Glutamatergic neuron (in vitro differentiated cells): Measurements from ENCODE around the gene SEC31B. TPM values are rescaled to one million over a fixed set of nuclear protein-coding genes. Genes with fewer than 3 reads are reported as not detected.

Experiments used
- DNase-seq: peaks from one replicate; pipeline ENCODE4 v3.0.0; 2022
- H3K27ac Mint-ChIP-seq: one replicate; pipeline ENCODE4 v1.8.0; 2020; ENCODE audit warnings: mild to moderate bottlenecking, mixed read lengths, inconsistent platforms; ENCODE audit not compliant: unreplicated experiment
- H3K27me3 Mint-ChIP-seq: one replicate; pipeline ENCODE4 v1.8.0; 2020; ENCODE audit warnings: mild to moderate bottlenecking, moderate library complexity, mixed read lengths, inconsistent platforms; ENCODE audit not compliant: unreplicated experiment
- H3K36me3 Mint-ChIP-seq: one replicate; pipeline ENCODE4 v1.8.0; 2020; ENCODE audit warnings: mild to moderate bottlenecking, mixed read lengths, inconsistent platforms; ENCODE audit not compliant: unreplicated experiment
- H3K4me1 Mint-ChIP-seq: one replicate; pipeline ENCODE4 v1.8.0; 2020; ENCODE audit warnings: mild to moderate bottlenecking, low read depth, mixed read lengths, inconsistent platforms; ENCODE audit not compliant: unreplicated experiment
- H3K4me3 Mint-ChIP-seq: one replicate; pipeline ENCODE4 v1.8.0; 2020; ENCODE audit warnings: mild to moderate bottlenecking, mixed read lengths, inconsistent platforms; ENCODE audit not compliant: unreplicated experiment
- H3K9me3 Mint-ChIP-seq: one replicate; pipeline ENCODE4 v1.8.0; 2020; ENCODE audit warnings: mild to moderate bottlenecking, moderate library complexity, mixed read lengths, inconsistent platforms; ENCODE audit not compliant: unreplicated experiment
- CTCF ChIP-seq: fragments of 200-600 bp; sonication (generic); IDR thresholded peaks from one replicate; pipeline ENCODE4 v1.5.0; 2021; ENCODE audit not compliant: partially characterized antibody, unreplicated experiment
- total RNA-seq: library from RNA; stranded (reverse); fragmentation: NEBNext Ultra II Directional; extraction: Animal tissue kit (Norgen Biotek cat#: 25700); gene quantifications from one replicate; pipeline ENCODE4 v1.2.1, GENCODE V29; 2021; ENCODE audit not compliant: unreplicated experiment

SEC31B gene
- total RNA-seq, 1 donor from 2014 or later = 22.3 TPM

GRCh38 chr10:100535715-100536353 is 16.2 kb upstream of the SEC31B start, which contains the start of gene HIF1AN:
HIF1AN (plus strand) TSS chr10:100535943; CDS start chr10:100535959, 16 bp downstream.
- Mint-ChIP-seq H3K36me3 (no peaks in the 10 kb centered on the region), H3K4me1 (peaks cover 12% of the 10 kb centered on the region), H3K4me3 (no peak within 1 kb of the TSS), H3K9me3 (no peaks in the 10 kb centered on the region), H3K27me3 (no peaks in the 10 kb centered on the region), H3K27ac (no peak within 1 kb of the TSS)
- TF ChIP-seq CTCF = peak; percentile 86
- DNase-seq = peak; percentile 87

GRCh38 chr10:100535338-100535714 is 15.7 kb upstream of the SEC31B start:
- no peak for TF ChIP-seq CTCF
- no peak overlapping the region for H3K27ac Mint-ChIP-seq
- H3K4me3 Mint-ChIP-seq = no peak overlapping the region
- H3K9me3 Mint-ChIP-seq = no peaks in the 10 kb centered on the region
- H3K36me3 Mint-ChIP-seq = no peaks in the 10 kb centered on the region
- DNase-seq = no peak
- peaks cover 12% of the 10 kb centered on the region for H3K4me1 Mint-ChIP-seq
- H3K27me3 Mint-ChIP-seq = peaks cover 1% of the 10 kb centered on the region

GRCh38 chr10:100534726-100535125 is 15.1 kb upstream of the SEC31B start:
- Mint-ChIP-seq H3K4me1 (peaks cover 12% of the 10 kb centered on the region), H3K4me3 (no peak overlapping the region), H3K9me3 (peaks cover 1% of the 10 kb centered on the region), H3K27me3 (peaks cover 3% of the 10 kb centered on the region), H3K27ac (no peak overlapping the region), H3K36me3 (no peaks in the 10 kb centered on the region)
- no peak for DNase-seq
- no peak for TF ChIP-seq CTCF

- Mint-ChIP-seq H3K9me3 (peaks cover 2% of the 10 kb centered on the region), H3K27me3 (peaks cover 6% of the 10 kb centered on the region), H3K4me1 (peaks cover 8% of the 10 kb centered on the region), H3K4me3 (no peak overlapping the region), H3K27ac (no peak overlapping the region), H3K36me3 (no peaks in the 10 kb centered on the region)
- no peak for TF ChIP-seq CTCF
- no peak for DNase-seq
Observed at GRCh38 chr10:100531761-100532160, 12.1 kb upstream of the SEC31B start.

- peaks cover 7% of the 10 kb centered on the region for H3K4me1 Mint-ChIP-seq
- no peaks in the 10 kb centered on the region for H3K36me3 Mint-ChIP-seq
- H3K27ac Mint-ChIP-seq = peak within 1 kb of the TSS; percentile 89
- H3K4me3 Mint-ChIP-seq = peak within 1 kb of the TSS; percentile 100
- no peak for TF ChIP-seq CTCF
- H3K27me3 Mint-ChIP-seq = peaks cover 6% of the 10 kb centered on the region
- peaks cover 3% of the 10 kb centered on the region for H3K9me3 Mint-ChIP-seq
- peak; percentile 94 for DNase-seq
Observed at GRCh38 chr10:100529475-100530298, 10.0 kb upstream of the SEC31B start, which contains the start of gene NDUFB8. NDUFB8 (minus strand) TSS chr10:100529871; CDS start chr10:100529851, 20 bp downstream.
